Measurements from ENCODE around the gene METRNL. TPM values are rescaled to one million over a fixed set of nuclear protein-coding genes. Genes with fewer than 3 reads are reported as not detected.

The METRNL gene
- total RNA-seq, 2 experiments from 2014 or later: 11.1 to 13.2 TPM

DNA sequence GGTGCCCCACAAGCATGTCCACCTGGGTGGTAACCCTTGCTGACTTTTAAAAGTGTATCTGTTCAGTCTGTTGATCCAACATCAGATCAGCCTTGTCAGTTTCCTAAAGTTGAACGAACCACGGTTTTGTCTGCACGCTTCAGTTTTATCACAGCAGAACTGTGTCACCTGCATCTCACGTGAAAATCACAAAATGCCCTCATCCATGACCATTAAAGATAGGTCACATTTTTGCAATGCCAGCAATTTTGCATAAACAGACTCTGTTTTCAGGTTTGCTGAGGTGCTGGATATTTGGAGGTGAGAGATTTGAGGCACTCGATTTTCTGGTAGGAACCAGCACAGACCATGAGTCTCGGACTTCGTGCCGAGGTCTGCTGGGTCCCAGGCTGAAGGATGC, 3.0 kb downstream of the METRNL start:
- no peak for DNase-seq
- peaks cover 25% of the 10 kb centered on the region for H3K27me3 Mint-ChIP-seq

DNA sequence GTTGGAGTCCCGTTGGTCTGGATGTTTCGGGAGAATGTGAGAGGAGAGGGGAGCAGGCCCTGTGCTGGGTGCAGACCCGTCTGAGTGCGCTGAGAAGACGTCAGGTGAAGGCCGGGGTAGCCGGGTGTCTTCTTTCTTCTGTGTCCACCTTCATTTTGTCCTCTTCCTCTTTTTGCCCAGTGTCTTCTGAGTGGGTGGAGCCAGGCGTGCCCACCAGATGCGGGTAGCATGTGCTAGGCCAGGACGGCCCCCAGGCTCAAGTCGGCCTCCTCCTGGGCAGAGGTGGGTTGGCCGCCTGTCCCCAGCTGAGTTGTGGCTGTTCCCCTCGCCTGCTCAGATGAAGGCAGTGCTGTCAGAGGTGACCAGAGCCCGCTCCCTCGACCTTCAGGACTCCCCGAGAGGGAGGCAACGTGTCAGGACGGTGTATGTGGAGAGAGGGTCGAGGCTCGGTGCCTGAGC, 3.5 kb downstream of the METRNL start:
- H3K27ac Mint-ChIP-seq: peak overlapping the region; percentile 36
- ATAC-seq (ENCODE audit: low read depth) (no peak), DNase-seq (no peak)
- no peaks in the 10 kb centered on the region for H3K9me3 Mint-ChIP-seq
- POLR2A ChIA-PET: interaction anchor here (1.4 kb wide), 1 partner anchor 118 kb away, joined by 3 read pairs; no protein-coding TSS in a partner anchor
- peaks cover 19% of the 10 kb centered on the region for H3K27me3 Mint-ChIP-seq
- no peaks in the 10 kb centered on the region for H3K36me3 Mint-ChIP-seq
- H3K4me1 Mint-ChIP-seq: peaks cover 20% of the 10 kb centered on the region
- peak overlapping the region; percentile 27 for H3K4me3 Mint-ChIP-seq

More for the DNA sequence above, 3.0 kb downstream of the METRNL start:
- Mint-ChIP-seq H3K27ac (no peak overlapping the region), H3K4me1 (peaks cover 20% of the 10 kb centered on the region), H3K36me3 (no peaks in the 10 kb centered on the region), H3K4me3 (peak overlapping the region; percentile 42), H3K9me3 (no peaks in the 10 kb centered on the region)
- POLR2A ChIA-PET: no interaction called here
- no peak for ATAC-seq (ENCODE audit: low read depth)

DNA sequence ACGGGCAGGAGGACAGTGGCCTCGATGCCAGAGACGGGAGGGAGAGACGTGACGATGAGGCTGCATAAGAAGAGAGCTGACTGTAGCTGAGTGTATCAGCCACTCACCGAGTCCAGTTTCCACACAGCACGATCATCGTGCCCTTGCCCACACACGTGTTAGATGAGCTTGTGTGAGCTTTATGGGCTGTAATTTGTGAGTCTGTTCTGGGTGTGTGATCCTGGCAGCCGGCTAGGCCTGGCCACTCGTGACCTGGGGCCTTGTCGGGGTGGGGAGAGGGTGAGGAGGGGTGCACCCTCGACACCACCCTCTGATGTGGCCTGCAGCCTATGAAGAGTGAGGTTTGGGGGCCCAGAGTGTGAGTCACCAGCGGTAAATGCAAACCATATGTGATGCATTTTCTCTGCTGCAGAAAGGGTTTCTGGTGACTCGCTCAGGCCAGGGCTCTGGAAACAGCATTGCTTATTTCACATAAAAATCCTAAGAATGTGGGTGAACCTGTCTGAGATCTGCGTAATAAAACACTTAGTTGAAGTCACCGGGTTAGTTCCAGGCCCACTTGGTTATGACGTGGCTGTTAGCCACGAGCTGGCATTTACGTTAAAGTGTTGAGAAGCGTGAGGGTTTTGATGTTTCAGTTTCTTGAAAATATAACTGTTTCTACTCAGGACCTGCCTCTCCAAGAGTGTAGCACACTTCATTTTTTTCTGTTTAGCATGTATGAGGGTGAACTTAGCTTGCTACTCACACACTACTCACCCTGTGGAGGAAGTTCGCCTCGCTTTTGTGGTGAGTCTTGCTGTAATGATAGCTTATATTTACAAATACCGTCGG, 4.2 kb downstream of the METRNL start:
- H3K4me1 Mint-ChIP-seq: peaks cover 20% of the 10 kb centered on the region
- ATAC-seq (ENCODE audit: low read depth) (peak; percentile 32), DNase-seq (peak; percentile 57)
- POLR2A ChIA-PET: interaction anchor here (0.6 to 1.4 kb wide), 2 partner anchors 117 to 302 kb away, joined by 3 read pairs; no protein-coding TSS in a partner anchor
- peak overlapping the region; percentile 56 for H3K4me3 Mint-ChIP-seq
- peak overlapping the region; percentile 63 for H3K27ac Mint-ChIP-seq
- no peaks in the 10 kb centered on the region for H3K9me3 Mint-ChIP-seq
- H3K27me3 Mint-ChIP-seq: peaks cover 17% of the 10 kb centered on the region
- H3K36me3 Mint-ChIP-seq: no peaks in the 10 kb centered on the region

DNA sequence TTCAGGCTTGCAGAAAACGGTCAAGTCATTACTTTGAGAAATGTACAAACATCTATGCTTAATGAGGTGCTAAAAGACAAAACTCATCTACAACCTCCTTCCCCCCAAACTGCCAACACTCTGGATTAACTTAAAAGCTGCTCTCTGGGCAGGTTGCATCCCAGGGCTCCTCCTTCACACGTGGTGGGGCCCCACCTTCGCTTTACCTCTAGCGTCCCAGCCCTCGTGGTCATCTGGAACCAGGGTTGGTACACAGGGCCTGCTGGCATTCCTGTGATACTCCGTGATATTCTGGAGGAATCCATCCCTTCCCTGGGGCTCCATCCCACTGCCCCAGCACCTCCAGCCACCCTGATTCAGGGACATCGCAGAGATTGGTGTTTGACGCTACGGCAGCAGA, 4.8 kb downstream of the METRNL start:
- Mint-ChIP-seq H3K36me3 (no peaks in the 10 kb centered on the region), H3K4me1 (peaks cover 20% of the 10 kb centered on the region), H3K4me3 (peak overlapping the region; percentile 56), H3K27ac (no peak overlapping the region), H3K27me3 (peaks cover 17% of the 10 kb centered on the region), H3K9me3 (no peaks in the 10 kb centered on the region)
- DNase-seq: no peak
- POLR2A ChIA-PET: interaction anchor here (0.6 to 1.4 kb wide), 2 partner anchors 117 to 302 kb away, joined by 3 read pairs; no protein-coding TSS in a partner anchor
- ATAC-seq (ENCODE audit: low read depth): no peak

DNA sequence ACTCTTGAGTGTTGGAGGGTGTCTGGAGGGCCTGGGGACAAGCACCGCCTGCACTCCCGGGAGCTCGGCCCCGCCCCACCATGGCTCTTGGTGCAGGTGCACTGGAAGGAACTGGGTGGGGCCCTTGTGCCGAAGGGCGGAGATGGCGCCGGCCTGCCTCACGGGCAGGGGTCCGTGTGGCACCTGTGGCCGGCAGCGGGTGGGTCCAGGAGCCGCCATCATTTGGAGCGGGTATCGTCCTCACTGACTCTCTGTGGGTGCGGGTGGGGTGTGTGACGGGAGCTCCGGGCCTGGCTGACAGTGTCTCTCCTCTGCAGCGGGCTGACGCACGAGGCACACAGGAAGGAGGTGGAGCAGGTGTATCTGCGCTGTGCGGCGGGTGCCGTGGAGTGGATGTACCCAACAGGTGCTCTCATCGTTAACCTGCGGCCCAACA, 5.2 kb downstream of the METRNL start:
- ATAC-seq (ENCODE audit: low read depth) (no peak), DNase-seq (no peak)
- H3K27ac Mint-ChIP-seq: no peak overlapping the region
- H3K9me3 Mint-ChIP-seq: no peaks in the 10 kb centered on the region
- H3K36me3 Mint-ChIP-seq: no peaks in the 10 kb centered on the region
- H3K27me3 Mint-ChIP-seq: peaks cover 17% of the 10 kb centered on the region
- POLR2A ChIA-PET: no interaction called here
- H3K4me1 Mint-ChIP-seq: peaks cover 20% of the 10 kb centered on the region
- peak overlapping the region; percentile 22 for H3K4me3 Mint-ChIP-seq

DNA sequence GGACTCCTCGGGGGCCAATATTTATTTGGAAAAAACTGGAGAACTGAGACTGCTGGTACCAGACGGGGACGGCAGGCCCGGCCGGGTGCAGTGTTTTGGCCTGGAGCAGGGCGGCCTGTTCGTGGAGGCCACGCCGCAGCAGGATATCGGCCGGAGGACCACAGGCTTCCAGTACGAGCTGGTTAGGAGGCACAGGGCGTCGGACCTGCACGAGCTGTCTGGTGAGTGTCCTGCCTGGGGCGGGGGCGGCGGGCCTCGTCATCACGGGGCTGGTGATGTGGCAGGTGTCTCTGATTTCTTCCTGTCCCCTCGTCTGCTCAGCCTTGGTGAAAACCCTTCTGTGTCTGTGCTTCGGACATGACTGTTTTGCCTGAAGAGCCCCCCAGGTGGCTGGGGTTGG, 5.7 kb downstream of the METRNL start:
- ATAC-seq (ENCODE audit: low read depth) (no peak), DNase-seq (no peak)
- peaks cover 17% of the 10 kb centered on the region for H3K27me3 Mint-ChIP-seq
- H3K4me3 Mint-ChIP-seq: no peak overlapping the region
- no peak overlapping the region for H3K27ac Mint-ChIP-seq
- no peaks in the 10 kb centered on the region for H3K9me3 Mint-ChIP-seq
- H3K4me1 Mint-ChIP-seq: peaks cover 20% of the 10 kb centered on the region
- POLR2A ChIA-PET: no interaction called here
- H3K36me3 Mint-ChIP-seq: no peaks in the 10 kb centered on the region

DNA sequence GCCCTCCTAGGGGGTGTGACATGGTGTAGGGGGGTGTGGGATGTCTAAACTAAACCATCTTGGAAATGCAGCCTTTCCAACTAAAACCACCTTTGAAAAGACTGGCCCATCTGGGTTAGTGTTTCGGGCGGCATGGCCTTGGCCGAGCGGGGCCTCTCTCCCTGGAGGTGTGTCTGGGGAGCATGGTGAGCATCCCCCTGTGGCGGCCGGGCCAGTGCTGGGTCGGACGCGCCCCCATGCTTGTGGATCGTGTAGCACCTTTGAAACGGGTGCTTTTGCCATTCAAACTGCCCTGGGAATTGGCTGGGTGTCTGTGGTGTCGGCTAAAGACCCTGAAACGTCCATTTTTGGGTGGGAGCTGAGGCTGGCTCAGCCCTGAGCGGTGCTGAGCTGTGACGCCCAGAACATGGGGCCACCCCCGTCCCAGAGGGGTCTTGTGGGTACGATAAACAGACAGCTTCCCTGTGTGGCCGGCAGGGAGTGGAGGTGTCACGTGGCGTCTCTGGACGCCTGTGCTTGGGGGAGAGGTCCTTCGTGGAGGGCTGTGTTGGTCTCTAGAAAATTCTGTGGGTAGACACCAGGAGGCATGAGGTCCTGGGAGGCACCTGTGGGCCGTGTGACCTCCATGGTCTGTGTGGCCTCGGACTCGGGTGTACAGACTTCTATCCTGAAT, 6.3 kb downstream of the METRNL start:
- no peak for DNase-seq
- ATAC-seq (ENCODE audit: low read depth): no peak
- no peaks in the 10 kb centered on the region for H3K9me3 Mint-ChIP-seq
- peaks cover 17% of the 10 kb centered on the region for H3K27me3 Mint-ChIP-seq
- peaks cover 20% of the 10 kb centered on the region for H3K4me1 Mint-ChIP-seq
- H3K36me3 Mint-ChIP-seq: no peaks in the 10 kb centered on the region
- no peak overlapping the region for H3K27ac Mint-ChIP-seq
- POLR2A ChIA-PET: no interaction called here
- no peak overlapping the region for H3K4me3 Mint-ChIP-seq

DNA sequence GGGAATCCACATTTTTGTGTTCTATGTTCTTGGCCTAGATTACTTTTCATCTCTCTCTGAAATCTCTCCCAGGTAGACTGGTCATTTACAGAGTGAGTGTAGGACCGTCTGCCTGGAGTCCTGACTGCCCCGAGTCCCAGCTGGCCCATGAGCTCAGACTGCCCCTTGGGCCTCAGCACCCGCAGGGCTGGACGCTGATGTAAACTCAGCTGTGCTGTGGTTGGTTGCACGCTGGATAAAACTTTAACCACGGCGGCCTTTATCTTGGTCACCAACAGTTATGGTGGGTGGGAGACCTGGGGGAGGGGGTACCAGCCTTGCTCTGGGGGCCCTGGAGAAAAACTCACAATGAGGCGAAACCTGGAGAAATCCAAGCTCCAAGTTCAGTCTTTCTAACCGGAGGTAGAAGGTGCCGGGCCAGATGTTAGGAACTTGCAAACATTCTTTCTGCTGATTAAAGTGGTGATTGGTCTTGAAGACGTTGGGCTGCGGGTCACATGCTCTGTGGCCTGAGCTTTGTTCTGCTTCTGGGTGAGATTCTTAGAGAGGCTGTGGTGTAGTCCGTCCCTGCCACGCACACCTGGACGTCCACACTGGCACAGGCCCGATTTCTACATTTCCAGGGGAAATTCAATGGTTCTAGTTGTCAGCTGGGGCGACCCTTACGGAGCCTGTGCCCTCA, 6.9 kb downstream of the METRNL start:
- peaks cover 17% of the 10 kb centered on the region for H3K27me3 Mint-ChIP-seq
- no peak overlapping the region for H3K27ac Mint-ChIP-seq
- no peaks in the 10 kb centered on the region for H3K9me3 Mint-ChIP-seq
- POLR2A ChIA-PET: no interaction called here
- DNase-seq: no peak
- H3K36me3 Mint-ChIP-seq: no peaks in the 10 kb centered on the region
- no peak overlapping the region for H3K4me3 Mint-ChIP-seq
- H3K4me1 Mint-ChIP-seq: peaks cover 20% of the 10 kb centered on the region
- no peak for ATAC-seq (ENCODE audit: low read depth)

GRCh38 chr17:83086907-83087787, 7.7 kb downstream of the METRNL start:
- Mint-ChIP-seq H3K4me3 (no peak overlapping the region), H3K27me3 (peaks cover 10% of the 10 kb centered on the region), H3K36me3 (no peaks in the 10 kb centered on the region), H3K9me3 (no peaks in the 10 kb centered on the region), H3K27ac (no peak overlapping the region), H3K4me1 (peaks cover 20% of the 10 kb centered on the region)
- ATAC-seq (ENCODE audit: low read depth) (no peak), DNase-seq (no peak)
- POLR2A ChIA-PET: no interaction called here

- Mint-ChIP-seq H3K36me3 (no peaks in the 10 kb centered on the region), H3K27ac (no peak overlapping the region), H3K27me3 (peaks cover 3% of the 10 kb centered on the region), H3K9me3 (no peaks in the 10 kb centered on the region), H3K4me1 (peaks cover 14% of the 10 kb centered on the region), H3K4me3 (no peak overlapping the region)
- ATAC-seq (ENCODE audit: low read depth) (no peak), DNase-seq (no peak)
- POLR2A ChIA-PET: no interaction called here
Measured at GRCh38 chr17:83087788-83088360, 8.5 kb downstream of the METRNL start.

GRCh38 chr17:83088451-83088850, 9.0 kb downstream of the METRNL start:
- DNase-seq: no peak
- no peak overlapping the region for H3K4me3 Mint-ChIP-seq
- no peak for ATAC-seq (ENCODE audit: low read depth)
- no peaks in the 10 kb centered on the region for H3K36me3 Mint-ChIP-seq
- H3K27ac Mint-ChIP-seq: no peak overlapping the region
- H3K9me3 Mint-ChIP-seq: no peaks in the 10 kb centered on the region
- H3K4me1 Mint-ChIP-seq: peaks cover 9% of the 10 kb centered on the region
- POLR2A ChIA-PET: no interaction called here
- no peaks in the 10 kb centered on the region for H3K27me3 Mint-ChIP-seq

DNA sequence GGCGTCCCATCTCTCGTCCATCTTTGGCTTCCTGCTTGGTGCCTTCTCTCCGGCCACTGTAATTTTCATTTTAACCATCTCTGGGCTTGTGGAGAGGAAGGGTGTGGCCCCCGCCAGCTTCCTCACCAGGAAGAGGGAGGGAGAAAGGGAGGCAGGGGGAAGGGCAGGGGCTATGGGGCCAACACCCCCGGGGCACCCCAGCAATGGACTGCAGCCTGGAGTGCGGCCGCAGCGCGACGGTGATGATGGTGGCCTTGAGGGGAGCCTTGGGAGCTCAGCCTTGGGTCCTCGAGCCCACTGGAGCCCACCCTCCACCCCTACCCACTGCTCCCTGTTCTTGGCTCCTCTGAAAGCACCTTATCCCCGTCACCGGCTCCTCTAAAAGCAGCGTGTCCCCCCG, 9.5 kb downstream of the METRNL start:
- no peak for ATAC-seq (ENCODE audit: low read depth)
- Mint-ChIP-seq H3K27me3 (no peaks in the 10 kb centered on the region), H3K4me1 (peaks cover 4% of the 10 kb centered on the region)

More for the DNA sequence above, 9.5 kb downstream of the METRNL start:
- POLR2A ChIA-PET: no interaction called here
- Mint-ChIP-seq H3K9me3 (no peaks in the 10 kb centered on the region), H3K4me3 (no peak overlapping the region), H3K27ac (no peak overlapping the region), H3K36me3 (no peaks in the 10 kb centered on the region)
- no peak for DNase-seq

Data from activated naive CD8-positive, alpha-beta T cell treated with anti-CD3 and anti-CD28 coated beads, Interleukin-2, amount 10 ng/mL, durations not matched to agents 7 days and 5 days (primary cell).